HG03354 (cell line): Measurements from ENCODE around the gene GTF3C5.
"Not testable (repeated sequence)": the region's sequence is repeated elsewhere in the genome, so short reads cannot be mapped to it uniquely, and the experiment has no call there.

Experiments
- ATAC-seq: cut with Tn5 transposase; IDR thresholded peaks from one replicate; pipeline ENCODE4 v1.9.1; 2021; ENCODE audit warnings: mild to moderate bottlenecking; ENCODE audit not compliant: unreplicated experiment, poor library complexity, severe bottlenecking

The GTF3C5 gene

GRCh38 chr9:133086212-133086860 is 55.5 kb downstream of the GTF3C5 start:
- ATAC-seq: not testable (repeated sequence)

- ATAC-seq: no peak
Observed at GRCh38 chr9:133086894-133087293, 56.1 kb downstream of the GTF3C5 start.

- ATAC-seq: no peak
Observed at GRCh38 chr9:133087429-133088145, 56.8 kb downstream of the GTF3C5 start.

GRCh38 chr9:133088146-133088750 is 57.5 kb downstream of the GTF3C5 start:
- ATAC-seq: no peak

GRCh38 chr9:133088756-133089155 is 58.0 kb downstream of the GTF3C5 start:
- no peak for ATAC-seq

- no peak for ATAC-seq
Observed at GRCh38 chr9:133089271-133089671, 58.5 kb downstream of the GTF3C5 start.

GRCh38 chr9:133090187-133090586 is 59.4 kb downstream of the GTF3C5 start:
- no peak for ATAC-seq

GRCh38 chr9:133090752-133091385 is 60.1 kb downstream of the GTF3C5 start:
- no peak for ATAC-seq

GRCh38 chr9:133094351-133094750 is 63.6 kb downstream of the GTF3C5 start:
- ATAC-seq: not testable (repeated sequence)

- no peak for ATAC-seq
Observed at GRCh38 chr9:133094842-133095393, 64.1 kb downstream of the GTF3C5 start.

GRCh38 chr9:133098104-133098754 is 67.4 kb downstream of the GTF3C5 start:
- no peak for ATAC-seq

- ATAC-seq: no peak
Observed at GRCh38 chr9:133098871-133099270, 68.1 kb downstream of the GTF3C5 start.

- ATAC-seq: no peak
Observed at GRCh38 chr9:133099726-133100505, 69.1 kb downstream of the GTF3C5 start.

GRCh38 chr9:133100506-133101355 is 69.9 kb downstream of the GTF3C5 start:
- ATAC-seq: no peak

- no peak for ATAC-seq
Observed at GRCh38 chr9:133101356-133102189, 70.8 kb downstream of the GTF3C5 start.

GRCh38 chr9:133102190-133103021 is 71.6 kb downstream of the GTF3C5 start:
- no peak for ATAC-seq
